GM19468 (cell line): ENCODE data around the gene MN1.

Experiments used
- ATAC-seq: cut with Tn5 transposase; IDR thresholded peaks from one replicate; pipeline ENCODE4 v1.9.1; 2021; ENCODE audit warnings: mild to moderate bottlenecking, moderate library complexity, moderate number of reproducible peaks; ENCODE audit not compliant: unreplicated experiment; ENCODE audit errors: extremely low read depth

MN1 gene

GRCh38 chr22:27801202-27801615 is 347 bp downstream of the MN1 start:
- ATAC-seq: no peak

GRCh38 chr22:27800250-27801201 is 1.0 kb downstream of the MN1 start:
- ATAC-seq: no peak

GRCh38 chr22:27799827-27800249 is 1.7 kb downstream of the MN1 start:
- no peak for ATAC-seq

- no peak for ATAC-seq
These were observed 2.3 kb downstream of the MN1 start for GRCh38 chr22:27799015-27799826.

GRCh38 chr22:27798511-27799014 is 3.0 kb downstream of the MN1 start:
- ATAC-seq: no peak

GRCh38 chr22:27797520-27798391 is 3.8 kb downstream of the MN1 start:
- ATAC-seq: no peak

GRCh38 chr22:27796829-27797519 is 4.6 kb downstream of the MN1 start:
- ATAC-seq: no peak

- ATAC-seq: no peak
These were observed 5.6 kb downstream of the MN1 start for GRCh38 chr22:27795696-27796517.

- no peak for ATAC-seq
These were observed 6.5 kb downstream of the MN1 start for GRCh38 chr22:27795053-27795452.

- ATAC-seq: no peak
These were observed 7.3 kb downstream of the MN1 start for GRCh38 chr22:27794226-27794625.

- ATAC-seq: no peak
These were observed 8.0 kb downstream of the MN1 start for GRCh38 chr22:27793576-27793975.

- ATAC-seq: no peak
These were observed 8.9 kb downstream of the MN1 start for GRCh38 chr22:27792452-27793161.

GRCh38 chr22:27791859-27792241 is 9.7 kb downstream of the MN1 start:
- no peak for ATAC-seq

- ATAC-seq: no peak
These were observed 10.2 kb downstream of the MN1 start for GRCh38 chr22:27791159-27791858.

GRCh38 chr22:27790376-27791158 is 11.0 kb downstream of the MN1 start:
- ATAC-seq: no peak

GRCh38 chr22:27788500-27789288 is 12.9 kb downstream of the MN1 start:
- ATAC-seq: no peak
